Stimulated activated CD8-positive, alpha-beta memory T cell treated with anti-CD3 and anti-CD28 coated beads, Interleukin-12 subunit alpha, Interleukin-12 subunit beta, amount 100 ng/mL, for 24 hours (primary cell): ENCODE results near the gene TBCD.

Source experiments
- DNase-seq: peaks from one replicate; pipeline ENCODE4 v3.0.0-alpha.2; 2020; ENCODE audit errors: extremely low read depth

The TBCD gene

GRCh38 chr17:82810644-82811430 lies 59.0 kb downstream of the TBCD start:
- no peak for DNase-seq

GRCh38 chr17:82812058-82812457 lies 60.2 kb downstream of the TBCD start:
- DNase-seq: no peak

GRCh38 chr17:82812601-82813000 lies 60.7 kb downstream of the TBCD start:
- no peak for DNase-seq

GRCh38 chr17:82813299-82814051 lies 61.6 kb downstream of the TBCD start:
- no peak for DNase-seq

- DNase-seq: no peak
Measured at GRCh38 chr17:82814834-82815233, 63.0 kb downstream of the TBCD start.

GRCh38 chr17:82815354-82815753 lies 63.5 kb downstream of the TBCD start:
- DNase-seq: no peak

- no peak for DNase-seq
Measured at GRCh38 chr17:82815790-82816305, 64.0 kb downstream of the TBCD start.

- no peak for DNase-seq
Measured at GRCh38 chr17:82816358-82816757, 64.5 kb downstream of the TBCD start.

GRCh38 chr17:82817947-82818346 lies 66.1 kb downstream of the TBCD start:
- no peak for DNase-seq

GRCh38 chr17:82820278-82821251 lies 68.7 kb downstream of the TBCD start:
- no peak for DNase-seq

GRCh38 chr17:82821554-82821953 lies 69.7 kb downstream of the TBCD start:
- no peak for DNase-seq

- DNase-seq: no peak
Measured at GRCh38 chr17:82822281-82822680, 70.4 kb downstream of the TBCD start.

- no peak for DNase-seq
Measured at GRCh38 chr17:82823004-82823403, 71.1 kb downstream of the TBCD start.

GRCh38 chr17:82825540-82826124 lies 73.8 kb downstream of the TBCD start:
- no peak for DNase-seq

GRCh38 chr17:82826211-82826610 lies 74.3 kb downstream of the TBCD start:
- DNase-seq: no peak

GRCh38 chr17:82826956-82827355 lies 75.1 kb downstream of the TBCD start:
- DNase-seq: no peak

- DNase-seq: no peak
Measured at GRCh38 chr17:82828875-82829487, 77.1 kb downstream of the TBCD start.

GRCh38 chr17:82830249-82830661 lies 78.4 kb downstream of the TBCD start:
- DNase-seq: no peak

GRCh38 chr17:82831041-82831817 lies 79.4 kb downstream of the TBCD start:
- no peak for DNase-seq

- DNase-seq: no peak
Measured at GRCh38 chr17:82831818-82832200, 79.9 kb downstream of the TBCD start.
